Psoas muscle (tissue), 8 donors: ENCODE data around the gene TFB2M. TPM values are rescaled to one million over a fixed set of nuclear protein-coding genes. Genes with fewer than 3 reads are reported as not detected.
A peak's percentile ranks its signal among the peaks of the same experiment; 100 is the strongest.
"Not testable (repeated sequence)": the region's sequence is repeated elsewhere in the genome, so short reads cannot be mapped to it uniquely, and the experiment has no call there.

Source experiments
- ATAC-seq, 4 donors: fragments of 200-7000 bp; cut with Tn5 transposase; one replicate each; pipeline ENCODE4 v1.9.1; 2020; ENCODE audit warnings: moderate library complexity in 3 of 4, mild to moderate bottlenecking in 2 of 4
- DNase-seq, 2 donors: peaks; one replicate each; pipeline ENCODE4 v3.0.0-alpha.2; 2020
- H3K27ac ChIP-seq: fragments of 200-600 bp; one replicate; pipeline ENCODE4 v1.8.0; 2022
- H3K27me3 ChIP-seq, 3 donors: fragments of 200-600 bp in 1 of 3; one replicate each; pipeline versions ENCODE4 v1.6.1 to v1.8.0; 2013 to 2022; ENCODE audit warnings: low read length in 2 of 3, mild to moderate bottlenecking in 2 of 3, moderate library complexity in 1 of 3; ENCODE audit not compliant: insufficient read depth in 3 of 3
- H3K36me3 ChIP-seq, 2 donors: fragments of 200-600 bp in 1 of 2; one replicate each; pipeline versions ENCODE4 v1.6.1 to v1.8.0; 2013 to 2022; ENCODE audit warnings: low read depth in 1 of 2, mild to moderate bottlenecking in 1 of 2, moderate library complexity in 1 of 2; ENCODE audit not compliant: insufficient read depth in 1 of 2
- H3K4me1 ChIP-seq: fragments of 200-600 bp; one replicate; pipeline ENCODE4 v1.8.0; 2022
- H3K4me3 ChIP-seq: fragments of 200-600 bp; one replicate; pipeline ENCODE4 v1.8.0; 2022; ENCODE audit warnings: mild to moderate bottlenecking
- H3K9me3 ChIP-seq: fragments of 200-600 bp; one replicate; pipeline ENCODE4 v1.8.0; 2022
- WGBS, 3 donors: extraction: QIAGEN DNeasy Blood & Tissue Kit; methylation state at CpG; one replicate each; pipeline versions ENCODE4 v1.1.6 to v1.1.7; 2013; 5-methylcytosine and 5-hydroxymethylcytosine counted together
- intact Hi-C, 2 donors: fragments of 100-400 bp; cut with DNase I; formaldehyde crosslinking; loops; one replicate each; pipeline versions ENCODE4 v1.11.0 to v1.14.2; 2022
- polyA plus RNA-seq, 3 donors: library from polyadenylated mRNA; stranded (reverse); fragments of 200-250 nt; gene quantifications; one replicate each; pipeline ENCODE4 v1.2.3, GENCODE V29; 2013
- total RNA-seq, 4 donors: library from RNA; stranded (reverse); fragmentation: NEBNext Ultra II Directional in 2 of 4; extraction: Animal tissue kit (Norgen Biotek cat#: 25700) in 2 of 4; gene quantifications; one replicate each; pipeline versions ENCODE4 v1.2.1 to v1.2.4, GENCODE V29; 2021 to 2023
- TF ChIP-seq, protein P1 (sequence below): fragments of 200-600 bp; IDR thresholded peaks from one replicate; pipeline ENCODE4 v1.8.0; 2022; ENCODE audit warnings: antibody characterized with exemption
- donor health status: healthy with polysubstance abuse.
- donor health status: DM: no; HTN: no; CAD: no; lungs with moderate emphysema.
- donor health status: Bipolar disorder and iron deficiency.
- donor health status: healthy.
- donor health status: DM: yes; HTN: yes; CAD: no.
- donor health status: DM: no; HTN: no; CAD: no.
- donor health status: DM: no; HTN: no; CAD: no.
- donor health status: DM: yes; HTN: yes; CAD: no.

TFB2M gene
- total and polyA plus RNA-seq, 7 donors, result 12.8 to 39.0 (median 19.3) TPM

DNA sequence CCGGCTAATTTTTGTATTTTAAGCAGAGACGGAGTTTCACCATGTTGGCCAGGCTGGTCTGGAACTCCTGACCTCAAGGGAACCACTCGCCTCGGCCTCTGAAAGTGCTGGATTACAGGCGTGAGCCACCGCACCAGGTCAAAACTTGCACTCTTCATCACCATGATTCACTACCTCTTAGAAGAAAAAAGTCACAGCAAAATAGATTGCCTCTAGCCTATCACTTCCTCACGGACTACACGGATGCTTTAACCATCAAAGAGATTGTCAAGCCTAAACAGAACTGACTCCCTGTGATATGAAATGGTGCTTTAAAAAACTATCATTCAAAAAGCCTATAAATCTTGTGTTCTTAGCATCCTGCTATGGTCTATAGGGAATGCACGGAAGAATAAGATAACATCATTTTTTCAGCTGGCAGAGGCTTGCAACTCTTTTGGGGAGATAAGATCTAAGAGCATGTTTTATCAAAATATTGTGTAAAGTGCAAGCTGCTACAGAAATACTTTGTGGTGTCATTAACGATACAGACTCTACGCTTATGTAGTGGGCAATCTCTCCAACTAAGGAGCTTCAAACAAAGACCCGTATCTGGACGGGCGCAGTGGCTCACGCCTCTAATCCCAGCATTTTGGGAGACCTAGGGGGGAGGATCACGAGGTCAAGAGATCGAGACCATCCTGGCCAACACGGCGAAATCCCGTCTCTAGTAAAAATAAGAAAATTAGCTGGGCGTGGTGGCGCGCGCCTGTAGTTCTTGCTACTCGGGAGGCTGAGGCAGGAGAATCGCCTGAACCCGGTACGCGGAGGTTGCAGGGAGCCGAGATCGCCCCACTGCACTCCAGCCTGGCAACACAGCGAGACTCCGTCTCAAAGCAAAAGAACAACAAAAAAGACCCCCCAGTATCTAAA, 966 bp downstream of the TFB2M start:
- intact Hi-C loops, result loop anchor here in 1 of 2 donors (5.0 kb wide), 1 partner anchor 132 kb away; no protein-coding TSS in a partner anchor
- peaks cover 43% of the 10 kb centered on the region for H3K4me1 ChIP-seq
- DNase-seq (no peak), ATAC-seq (no peak)
- TF ChIP-seq, protein P1, sequence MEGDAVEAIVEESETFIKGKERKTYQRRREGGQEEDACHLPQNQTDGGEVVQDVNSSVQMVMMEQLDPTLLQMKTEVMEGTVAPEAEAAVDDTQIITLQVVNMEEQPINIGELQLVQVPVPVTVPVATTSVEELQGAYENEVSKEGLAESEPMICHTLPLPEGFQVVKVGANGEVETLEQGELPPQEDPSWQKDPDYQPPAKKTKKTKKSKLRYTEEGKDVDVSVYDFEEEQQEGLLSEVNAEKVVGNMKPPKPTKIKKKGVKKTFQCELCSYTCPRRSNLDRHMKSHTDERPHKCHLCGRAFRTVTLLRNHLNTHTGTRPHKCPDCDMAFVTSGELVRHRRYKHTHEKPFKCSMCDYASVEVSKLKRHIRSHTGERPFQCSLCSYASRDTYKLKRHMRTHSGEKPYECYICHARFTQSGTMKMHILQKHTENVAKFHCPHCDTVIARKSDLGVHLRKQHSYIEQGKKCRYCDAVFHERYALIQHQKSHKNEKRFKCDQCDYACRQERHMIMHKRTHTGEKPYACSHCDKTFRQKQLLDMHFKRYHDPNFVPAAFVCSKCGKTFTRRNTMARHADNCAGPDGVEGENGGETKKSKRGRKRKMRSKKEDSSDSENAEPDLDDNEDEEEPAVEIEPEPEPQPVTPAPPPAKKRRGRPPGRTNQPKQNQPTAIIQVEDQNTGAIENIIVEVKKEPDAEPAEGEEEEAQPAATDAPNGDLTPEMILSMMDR, result no peak
- H3K27me3 ChIP-seq, result no peaks in the 10 kb centered on the region
- H3K27ac ChIP-seq, result peak overlapping the region; percentile 93
- H3K4me3 ChIP-seq, result peak overlapping the region; percentile 86
- H3K36me3 ChIP-seq, result peaks cover 0 to 32% of the 10 kb centered on the region in 2 donors
- 31 to 35% (median 33%) methylated on average over 33 of the region's 33 CpGs for whole genome bisulfite sequencing, 3 donors
- H3K9me3 ChIP-seq, result no peaks in the 10 kb centered on the region

GRCh38 chr1:246560833-246561232, 5.2 kb downstream of the TFB2M start:
- H3K9me3 ChIP-seq, intact Hi-C loops, DNase-seq, H3K27me3 ChIP-seq, ATAC-seq, H3K4me3 ChIP-seq, H3K27ac ChIP-seq: not testable (repeated sequence)
- Histone ChIP-seq H3K36me3 (peaks cover 0 to 67% of the 10 kb centered on the region in 2 donors), H3K4me1 (peaks cover 17% of the 10 kb centered on the region)
- 82 to 88% (median 86%) methylated on average over 10 of the region's 10 CpGs for whole genome bisulfite sequencing, 3 donors

DNA sequence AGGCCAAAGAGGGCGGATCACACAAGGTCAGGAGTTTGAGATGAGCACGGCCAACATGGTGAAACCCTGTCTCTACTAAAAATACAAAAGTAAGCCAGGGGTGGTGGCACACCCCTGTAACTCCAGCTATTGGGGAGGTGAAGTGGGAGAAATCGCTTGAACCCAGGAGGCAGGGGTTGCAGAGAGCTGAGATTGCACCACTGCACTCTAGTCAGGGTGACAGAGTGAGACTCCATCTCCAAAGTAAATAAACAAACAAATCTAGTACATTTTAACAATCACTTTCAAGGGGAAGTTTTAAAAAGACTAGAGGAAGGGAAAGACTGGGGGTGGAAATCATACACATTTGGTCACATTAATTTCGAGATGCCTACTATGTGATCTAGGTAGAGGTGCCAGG, 6.8 kb downstream of the TFB2M start:
- no peak overlapping the region for H3K27ac ChIP-seq
- H3K4me3 ChIP-seq, result no peak overlapping the region
- DNase-seq (no peak), ATAC-seq (no peak)
- 91 to 95% (median 93%) methylated on average over 4 of the region's 4 CpGs for WGBS, 3 donors
- no peaks in the 10 kb centered on the region for H3K9me3 ChIP-seq
- peaks cover 8% of the 10 kb centered on the region for H3K4me1 ChIP-seq
- H3K36me3 ChIP-seq, result peaks cover 0 to 82% of the 10 kb centered on the region in 2 donors
- intact Hi-C loops, result loop anchor here in 1 of 2 donors (10.0 kb wide), 1 partner anchor 165 kb away; the partner anchor contains the start of gene SCCPDH
- no peaks in the 10 kb centered on the region for H3K27me3 ChIP-seq
- TF ChIP-seq, protein P1, result no peak

GRCh38 chr1:246558041-246558440, 8.0 kb downstream of the TFB2M start:
- TF ChIP-seq, protein P1, result no peak
- Histone ChIP-seq H3K36me3 (peaks cover 0 to 83% of the 10 kb centered on the region in 2 donors), H3K4me3 (no peak overlapping the region), H3K27me3 (no peaks in the 10 kb centered on the region), H3K27ac (no peak overlapping the region), H3K9me3 (no peaks in the 10 kb centered on the region), H3K4me1 (no peaks in the 10 kb centered on the region)
- intact Hi-C loops, result loop anchor here in 1 of 2 donors (10.0 kb wide), 1 partner anchor 167 kb away; the partner anchor contains the start of gene SCCPDH
- DNase-seq, result no peak
- WGBS, 3 donors, result 98 to 100% (median 98%) methylated on average over 2 of the region's 2 CpGs
- no peak for ATAC-seq

- TF ChIP-seq, protein P1, result no peak
- H3K27me3 ChIP-seq, result no peaks in the 10 kb centered on the region
- intact Hi-C loops, result loop anchor here in 1 of 2 donors (10.0 kb wide), 1 partner anchor 171 kb away; the partner anchor contains the start of gene SCCPDH
- H3K4me1 ChIP-seq, result no peaks in the 10 kb centered on the region
- ATAC-seq (peak in 1 of 4 donors; percentile 27), DNase-seq (no peak)
- no peak overlapping the region for H3K4me3 ChIP-seq
- WGBS, 3 donors, result 94 to 96% (median 95%) methylated on average over 16 of the region's 16 CpGs
- no peak overlapping the region for H3K27ac ChIP-seq
- H3K36me3 ChIP-seq, result peaks cover 7 to 81% of the 10 kb centered on the region in 2 donors
- H3K9me3 ChIP-seq, result no peaks in the 10 kb centered on the region
Observed at GRCh38 chr1:246554201-246554600, 11.9 kb downstream of the TFB2M start.
